CD14-positive monocyte (primary cell): ENCODE results near the gene ASCC1. TPM values are rescaled to one million over a fixed set of nuclear protein-coding genes. Genes with fewer than 3 reads are reported as not detected.

Experiments used
- DNase-seq, 3 donors: peaks; one replicate each; pipeline ENCODE4 v3.0.0-alpha.2; 2011 to 2022
- H2AFZ ChIP-seq: 2 replicates; pipeline ENCODE4 v1.6.0; 2012; ENCODE audit warnings: mild to moderate bottlenecking, low read depth, low read length, inconsistent platforms; ENCODE audit not compliant: insufficient read depth, poor library complexity, severe bottlenecking
- H3K27ac ChIP-seq, 2 donors: 1 replicate in 1 of 2; 2 replicates in 1 of 2; pipeline ENCODE4 v1.5.1; 2012 to 2013; ENCODE audit warnings: low read length in 2 of 2, control low read depth in 1 of 2, inconsistent platforms in 1 of 2, low read depth in 1 of 2, mild to moderate bottlenecking in 1 of 2
- H3K27me3 ChIP-seq, 2 donors: one replicate each; pipeline versions ENCODE4 v1.6.0 to v1.6.1; 2011 to 2013; ENCODE audit warnings: low read length in 2 of 2; ENCODE audit not compliant: control insufficient read depth in 2 of 2, insufficient read depth in 2 of 2
- H3K36me3 ChIP-seq, 2 donors: replicated peaks in 1 of 2; 1 replicate in 1 of 2; 2 replicates in 1 of 2; pipeline versions ENCODE4 v1.5.1 to v1.6.1; 2012 to 2013; ENCODE audit warnings: low read length in 2 of 2, control low read depth in 1 of 2, inconsistent platforms in 1 of 2, mild to moderate bottlenecking in 1 of 2; ENCODE audit not compliant: insufficient read depth in 2 of 2, control insufficient read depth in 1 of 2
- H3K4me1 ChIP-seq, 2 donors: 1 replicate in 1 of 2; 2 replicates in 1 of 2; pipeline versions ENCODE4 v1.5.1 to v1.6.1; 2012 to 2013; ENCODE audit warnings: low read length in 2 of 2, control low read depth in 1 of 2, inconsistent platforms in 1 of 2, mild to moderate bottlenecking in 1 of 2, moderate library complexity in 1 of 2; ENCODE audit not compliant: insufficient read depth in 2 of 2, control insufficient read depth in 1 of 2
- H3K4me2 ChIP-seq: replicated peaks from 2 replicates; pipeline ENCODE3; 2012; ENCODE audit warnings: low read length, moderate library complexity, mild to moderate bottlenecking; ENCODE audit not compliant: poor library complexity, severe bottlenecking; ENCODE audit errors: extremely low read depth
- H3K4me3 ChIP-seq, 3 experiments: fragments of 200-600 bp in 1 of 3; sonication (generic) in 1 of 3; replicated peaks in 1 of 3; 1 replicate in 2 of 3; 2 replicates in 1 of 3; pipeline ENCODE4 v1.5.1; 2011 to 2013; ENCODE audit warnings: low read length in 3 of 3, mild to moderate bottlenecking in 3 of 3, control low read depth in 2 of 3, low read depth in 2 of 3, inconsistent platforms in 1 of 3, moderate library complexity in 1 of 3
- H3K79me2 ChIP-seq: 2 replicates; pipeline ENCODE4 v1.6.0; 2012; ENCODE audit warnings: mild to moderate bottlenecking, control low read depth, inconsistent platforms, low read length, moderate library complexity; ENCODE audit not compliant: insufficient read depth
- H3K9ac ChIP-seq: 2 replicates; pipeline ENCODE4 v1.6.0; 2017; ENCODE audit warnings: low read length, mild to moderate bottlenecking; ENCODE audit not compliant: insufficient read depth, poor library complexity, severe bottlenecking
- H3K9me3 ChIP-seq, 2 donors: replicated peaks in 1 of 2; 1 replicate in 1 of 2; 2 replicates in 1 of 2; pipeline versions ENCODE4 v1.5.1 to v1.6.1; 2012 to 2013; ENCODE audit warnings: low read length in 2 of 2, control low read depth in 1 of 2; ENCODE audit not compliant: control insufficient read depth in 1 of 2, insufficient read depth in 1 of 2
- H4K20me1 ChIP-seq: 2 replicates; pipeline ENCODE4 v1.6.0; 2012; ENCODE audit warnings: mild to moderate bottlenecking, low read length, control low read depth, moderate library complexity; ENCODE audit not compliant: insufficient read depth
- H3K27ac Mint-ChIP-seq, 7 donors: one replicate each; pipeline ENCODE4 v1.8.0; 2020; ENCODE audit warnings: mild to moderate bottlenecking in 7 of 7, mixed read lengths in 7 of 7, moderate library complexity in 6 of 7, inconsistent platforms in 2 of 7
- H3K27me3 Mint-ChIP-seq, 3 donors: one replicate each; pipeline ENCODE4 v1.8.0; 2021 to 2022; ENCODE audit warnings: low read depth in 3 of 3, mild to moderate bottlenecking in 3 of 3, mixed read lengths in 3 of 3, moderate library complexity in 3 of 3, inconsistent platforms in 1 of 3
- H3K36me3 Mint-ChIP-seq, 2 donors: one replicate each; pipeline ENCODE4 v1.8.0; 2020; ENCODE audit warnings: mixed read lengths in 2 of 2, inconsistent platforms in 1 of 2, mild to moderate bottlenecking in 1 of 2
- H3K4me1 Mint-ChIP-seq: one replicate; pipeline ENCODE4 v1.8.0; 2020; ENCODE audit warnings: mild to moderate bottlenecking, mixed read lengths
- H3K4me3 Mint-ChIP-seq, 2 donors: one replicate each; pipeline ENCODE4 v1.8.0; 2020; ENCODE audit warnings: mild to moderate bottlenecking in 2 of 2, mixed read lengths in 2 of 2, moderate library complexity in 1 of 2
- H3K9me3 Mint-ChIP-seq, 7 donors: one replicate each; pipeline ENCODE4 v1.8.0; 2020 to 2022; ENCODE audit warnings: mixed read lengths in 7 of 7, mild to moderate bottlenecking in 6 of 7, moderate library complexity in 6 of 7, inconsistent platforms in 2 of 7
- WGBS: methylation state at CpG from one replicate; pipeline ENCODE4 v1.1.5; 2013; ENCODE audit warnings: missing lambda C conversion rate; ENCODE audit not compliant: insufficient coverage; 5-methylcytosine and 5-hydroxymethylcytosine counted together
- intact Hi-C, 2 donors: fragments of 100-400 bp; cut with micrococcal nuclease; formaldehyde crosslinking; loops; one replicate each; pipeline versions ENCODE4 v1.15.0 to v1.15.1; 2023
- polyA plus RNA-seq, 3 donors: library from polyadenylated mRNA; depleted of rRNA in 1 of 3; unstranded in 2 of 3; stranded (reverse) in 1 of 3; fragments of 300-500 nt in 2 of 3; fragments of >200 nt in 1 of 3; fragmentation: Illumina TruSeq in 2 of 3; gene quantifications; 1 replicate in 2 of 3; 2 replicates in 1 of 3; pipeline ENCODE4 v1.2.3, GENCODE V29; 2012 to 2021
- TF ChIP-seq, protein P1 (sequence below): fragments of 200-600 bp; IDR thresholded peaks from one replicate; pipeline ENCODE4 v1.8.0; 2022; ENCODE audit warnings: antibody characterized with exemption, mild to moderate bottlenecking

ASCC1 gene
- polyA plus RNA-seq, 3 donors = 8.2 to 20.9 (median 17.9) TPM

GRCh38 chr10:72253578-72253977 is 37.5 kb upstream of the ASCC1 start:
- H2AFZ ChIP-seq = no peak overlapping the region
- H3K4me3 Mint-ChIP-seq = no peak overlapping the region

GRCh38 chr10:72252972-72253371 is 36.9 kb upstream of the ASCC1 start:
- Histone ChIP-seq H3K4me3 (no peak overlapping the region), H3K4me2 (no peak overlapping the region), H2AFZ (no peak overlapping the region), H3K27ac (no peak overlapping the region), H4K20me1 (no peaks in the 10 kb centered on the region), H3K9ac (no peak overlapping the region), H3K36me3 (no peaks in the 10 kb centered on the region), H3K79me2 (no peaks in the 10 kb centered on the region), H3K9me3 (no peaks in the 10 kb centered on the region), H3K27me3 (no peaks in the 10 kb centered on the region), H3K4me1 (peaks cover 47 to 51% of the 10 kb centered on the region in 2 donors)
- no peak overlapping the region for H3K4me3 Mint-ChIP-seq
- peaks cover 46% of the 10 kb centered on the region for H3K4me1 Mint-ChIP-seq
- no peak for DNase-seq
- H3K27me3 Mint-ChIP-seq = peaks cover 0 to 2% (median 1%) of the 10 kb centered on the region in 3 donors
- intact Hi-C loops = no loop called here
- H3K36me3 Mint-ChIP-seq = no peaks in the 10 kb centered on the region
- TF ChIP-seq, protein P1, sequence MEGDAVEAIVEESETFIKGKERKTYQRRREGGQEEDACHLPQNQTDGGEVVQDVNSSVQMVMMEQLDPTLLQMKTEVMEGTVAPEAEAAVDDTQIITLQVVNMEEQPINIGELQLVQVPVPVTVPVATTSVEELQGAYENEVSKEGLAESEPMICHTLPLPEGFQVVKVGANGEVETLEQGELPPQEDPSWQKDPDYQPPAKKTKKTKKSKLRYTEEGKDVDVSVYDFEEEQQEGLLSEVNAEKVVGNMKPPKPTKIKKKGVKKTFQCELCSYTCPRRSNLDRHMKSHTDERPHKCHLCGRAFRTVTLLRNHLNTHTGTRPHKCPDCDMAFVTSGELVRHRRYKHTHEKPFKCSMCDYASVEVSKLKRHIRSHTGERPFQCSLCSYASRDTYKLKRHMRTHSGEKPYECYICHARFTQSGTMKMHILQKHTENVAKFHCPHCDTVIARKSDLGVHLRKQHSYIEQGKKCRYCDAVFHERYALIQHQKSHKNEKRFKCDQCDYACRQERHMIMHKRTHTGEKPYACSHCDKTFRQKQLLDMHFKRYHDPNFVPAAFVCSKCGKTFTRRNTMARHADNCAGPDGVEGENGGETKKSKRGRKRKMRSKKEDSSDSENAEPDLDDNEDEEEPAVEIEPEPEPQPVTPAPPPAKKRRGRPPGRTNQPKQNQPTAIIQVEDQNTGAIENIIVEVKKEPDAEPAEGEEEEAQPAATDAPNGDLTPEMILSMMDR = no peak
- 100% methylated on average over 2 of the region's 3 CpGs for WGBS
- H3K9me3 Mint-ChIP-seq = no peaks in the 10 kb centered on the region
- H3K27ac Mint-ChIP-seq = no peak overlapping the region

More at GRCh38 chr10:72253578-72253977, 37.5 kb upstream of the ASCC1 start:
- Mint-ChIP-seq H3K27ac (peak overlapping the region in 1 of 7 donors; percentile 7), H3K9me3 (no peaks in the 10 kb centered on the region), H3K27me3 (peaks cover 0 to 2% (median 1%) of the 10 kb centered on the region in 3 donors), H3K36me3 (no peaks in the 10 kb centered on the region), H3K4me1 (peaks cover 40% of the 10 kb centered on the region)
- Histone ChIP-seq H3K27ac (no peak overlapping the region), H3K9me3 (no peaks in the 10 kb centered on the region), H3K27me3 (no peaks in the 10 kb centered on the region), H3K4me3 (no peak overlapping the region), H3K36me3 (no peaks in the 10 kb centered on the region), H3K4me2 (no peak overlapping the region), H3K9ac (no peak overlapping the region), H4K20me1 (no peaks in the 10 kb centered on the region), H3K4me1 (peaks cover 41 to 45% of the 10 kb centered on the region in 2 donors), H3K79me2 (no peaks in the 10 kb centered on the region)
- TF ChIP-seq, protein P1 = no peak
- DNase-seq = no peak
- whole genome bisulfite sequencing = 100% methylated on average over 3 of the region's 7 CpGs
- intact Hi-C loops = no loop called here
